ENCODE data around the gene ROPN1B.

Gene ROPN1B

GRCh38 chr3:126005951-126006350 lies 37.0 kb downstream of the ROPN1B start:
- no peak for DNase-seq

DNA sequence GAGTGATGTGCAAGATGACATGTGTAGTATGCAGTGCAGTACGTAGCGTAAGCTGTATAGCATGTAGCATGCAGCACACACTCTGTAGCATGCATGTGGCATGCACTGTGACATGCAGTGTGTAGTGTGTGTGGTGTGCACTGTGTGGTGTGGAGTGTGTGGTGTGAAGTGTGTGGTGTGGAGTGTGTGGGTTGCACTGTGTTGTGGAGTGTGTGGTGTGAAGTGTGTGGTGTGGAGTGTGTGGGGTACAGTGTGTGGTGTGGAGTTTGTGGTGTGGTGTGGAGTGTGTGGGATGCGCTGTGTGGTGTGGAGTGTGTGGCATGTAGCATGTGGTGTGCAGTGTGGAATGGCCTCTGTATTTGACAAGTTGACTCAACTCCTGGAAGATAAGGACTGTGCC lies 39.2 kb downstream of the ROPN1B start:
- DNase-seq = no peak

DNA sequence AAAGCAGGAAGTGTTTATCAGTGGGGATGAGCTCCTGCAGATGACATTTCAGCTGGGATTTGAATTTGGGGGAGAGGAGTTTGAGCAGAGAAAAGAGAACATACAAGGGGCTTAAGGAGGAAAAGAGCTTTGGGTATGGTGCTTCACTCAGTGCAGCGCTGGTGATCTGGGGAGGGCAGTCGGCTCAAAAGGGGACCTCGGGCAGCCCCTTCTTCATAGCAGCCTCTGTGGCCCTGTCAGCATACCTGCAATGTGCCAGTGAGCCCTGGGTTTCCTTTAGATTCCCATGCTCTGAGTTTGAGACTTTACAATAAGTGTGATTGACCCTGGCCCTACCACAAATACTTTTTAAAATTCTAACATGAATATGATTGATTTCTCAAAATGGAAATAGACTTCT lies 40.2 kb downstream of the ROPN1B start:
- no peak for DNase-seq

- DNase-seq = no peak
Measured at GRCh38 chr3:126013751-126014156, 44.8 kb downstream of the ROPN1B start.

GRCh38 chr3:126014252-126014651 lies 45.3 kb downstream of the ROPN1B start:
- DNase-seq = no peak

- no peak for DNase-seq
Measured at GRCh38 chr3:126015075-126015474, 46.1 kb downstream of the ROPN1B start.

- no peak for DNase-seq
Measured at GRCh38 chr3:126016616-126017015, 47.6 kb downstream of the ROPN1B start.

DNA sequence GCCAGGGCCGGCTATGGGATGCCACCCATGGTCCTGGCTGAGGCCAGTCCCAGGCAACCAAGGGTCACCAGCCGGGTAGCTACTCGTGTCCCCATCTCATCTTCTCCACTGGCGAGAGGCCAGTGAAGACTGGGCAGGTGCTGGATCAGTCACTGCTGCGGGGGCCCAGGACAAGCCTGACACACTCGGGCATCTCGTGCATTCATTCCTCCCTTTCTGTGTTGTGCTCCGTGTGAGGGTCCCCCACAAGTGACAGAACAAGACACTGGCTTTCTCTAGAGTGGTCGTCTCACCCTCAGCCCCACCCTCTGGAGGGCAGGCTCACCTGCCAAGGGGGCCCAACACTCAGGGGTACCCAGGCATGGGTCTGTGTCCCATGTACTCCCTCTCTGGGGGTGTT lies 48.4 kb downstream of the ROPN1B start:
- no peak for DNase-seq

GRCh38 chr3:126018545-126018944 lies 49.6 kb downstream of the ROPN1B start:
- DNase-seq = no peak

DNA sequence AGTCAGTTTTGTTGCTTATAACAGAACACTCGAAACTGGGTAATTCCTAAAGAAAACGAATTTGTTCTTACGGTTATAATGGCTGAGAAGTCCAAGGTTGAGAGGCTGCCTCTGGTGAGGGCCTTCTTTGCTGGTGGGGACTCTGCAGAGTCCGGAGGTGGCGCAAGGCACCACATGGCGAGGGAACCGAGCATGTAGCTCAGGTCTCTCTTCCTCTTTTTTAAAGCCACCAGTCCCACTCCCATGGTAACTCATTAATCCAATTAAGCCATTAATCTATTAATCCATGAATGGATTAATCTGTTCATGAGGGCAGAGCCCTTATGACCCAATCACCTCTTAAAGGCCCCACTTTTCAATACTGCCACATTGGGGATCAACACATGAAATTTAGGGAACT lies 50.0 kb downstream of the ROPN1B start:
- no peak for DNase-seq

DNA sequence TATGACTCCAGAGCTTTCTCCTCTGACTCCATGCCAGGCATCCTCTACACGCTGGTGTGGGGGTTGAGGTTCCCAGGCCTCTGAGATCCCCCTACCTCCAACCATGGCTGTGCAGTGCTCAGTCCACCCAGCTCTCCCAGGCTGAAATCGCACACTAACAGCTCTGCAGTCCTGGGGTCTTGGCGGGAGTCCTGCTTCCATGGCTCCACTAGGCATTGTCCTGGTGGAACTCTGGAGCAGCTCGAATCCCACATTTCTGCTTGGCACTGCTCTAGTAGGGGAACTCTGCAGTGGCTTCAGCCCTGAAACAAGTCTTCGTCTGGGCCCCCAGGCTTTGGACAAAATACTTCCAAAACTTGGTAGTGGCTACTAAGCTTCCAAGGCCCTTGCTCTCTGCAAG lies 50.7 kb downstream of the ROPN1B start:
- no peak for DNase-seq

- no peak for DNase-seq
Measured at GRCh38 chr3:126021224-126021623, 52.2 kb downstream of the ROPN1B start.

DNA sequence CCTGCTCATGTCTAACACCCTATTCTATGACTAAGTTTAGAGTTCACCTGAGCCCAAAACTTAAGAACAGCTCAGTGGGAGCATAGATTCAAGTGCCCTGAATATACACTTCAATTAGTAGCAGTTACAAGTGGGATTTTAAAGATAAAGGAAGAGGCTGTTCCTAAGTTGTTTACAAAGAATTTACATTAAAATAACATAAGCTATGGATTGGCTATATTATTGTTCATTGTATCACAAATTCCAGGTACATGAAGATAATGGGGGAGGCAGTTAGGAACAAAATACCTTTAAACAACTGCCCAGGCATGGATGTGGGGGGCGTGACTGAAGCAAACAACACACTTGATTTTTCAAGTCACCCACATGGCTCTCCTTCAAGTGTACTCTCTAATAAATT lies 52.7 kb downstream of the ROPN1B start:
- DNase-seq = no peak

DNA sequence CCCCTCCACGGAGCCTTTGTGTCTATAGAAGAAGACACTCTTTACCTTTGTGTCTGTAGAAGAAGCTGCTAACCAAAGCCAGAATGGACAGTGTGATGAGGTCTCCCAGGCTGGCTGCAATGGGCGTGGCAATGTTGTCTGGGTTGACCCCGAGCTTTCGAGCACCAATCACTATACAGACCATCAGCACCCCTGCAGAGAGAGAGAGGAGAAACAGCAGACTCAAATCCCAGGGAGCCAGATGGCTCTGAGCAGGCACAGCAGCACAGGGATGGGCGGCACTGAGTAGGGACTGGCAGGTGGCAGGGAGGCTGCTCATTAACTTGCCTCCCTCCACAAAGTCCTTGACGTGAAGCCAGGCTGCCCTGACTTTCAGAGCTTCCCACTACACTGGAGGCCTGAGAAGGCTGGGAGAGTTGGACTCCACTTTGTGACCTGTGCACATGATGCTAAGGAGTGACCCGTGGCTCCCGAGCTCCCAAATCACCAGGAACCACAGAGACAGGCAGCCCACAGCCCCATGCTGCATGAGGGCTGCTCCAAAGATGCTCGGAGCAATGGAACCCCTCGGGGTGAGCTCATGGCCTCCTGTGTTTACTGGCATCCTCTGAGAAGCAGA lies 53.9 kb downstream of the ROPN1B start:
- no peak for DNase-seq

- no peak for DNase-seq
Measured at GRCh38 chr3:126023390-126023789, 54.4 kb downstream of the ROPN1B start.

DNA sequence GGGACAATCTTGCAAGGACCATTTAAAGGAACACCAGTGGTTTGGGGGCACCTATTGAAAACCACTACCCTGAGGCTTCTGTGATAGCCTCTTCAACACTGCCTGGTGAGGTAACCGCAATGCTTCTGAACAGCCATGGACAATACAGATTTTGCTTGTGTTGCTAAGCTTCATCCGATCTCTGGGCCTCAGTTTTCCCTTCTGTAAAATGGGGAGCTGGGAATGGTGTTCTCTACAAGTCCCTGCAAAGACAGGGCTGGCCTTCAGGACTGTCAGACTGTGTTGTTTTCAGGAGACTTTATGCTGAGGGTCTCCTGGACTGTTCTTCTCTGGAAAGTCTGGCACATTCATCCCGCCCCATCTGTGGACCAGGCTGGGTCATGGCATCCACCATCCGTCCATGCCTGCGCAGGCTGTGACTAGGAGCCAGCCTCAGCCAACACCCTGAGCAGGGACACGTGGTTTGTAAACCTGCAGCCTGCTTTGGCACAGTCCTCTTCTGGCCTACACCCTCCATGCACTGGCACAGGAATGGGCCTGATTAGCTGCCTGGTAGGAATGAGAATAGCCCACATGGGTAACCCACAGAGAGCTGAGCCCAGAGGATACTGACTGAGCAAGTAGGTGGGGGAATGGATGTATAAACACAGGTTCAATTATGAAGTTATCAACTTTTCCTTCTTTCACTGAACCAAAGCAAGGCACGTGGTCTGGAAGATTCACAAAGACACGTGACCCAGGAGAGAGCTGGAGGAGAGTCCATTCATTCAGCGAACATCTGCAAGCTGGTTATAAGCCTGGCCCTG lies 55.3 kb downstream of the ROPN1B start:
- DNase-seq = no peak

- DNase-seq = no peak
Measured at GRCh38 chr3:126025116-126025729, 56.2 kb downstream of the ROPN1B start.

- no peak for DNase-seq
Measured at GRCh38 chr3:126025862-126026261, 56.9 kb downstream of the ROPN1B start.

DNA sequence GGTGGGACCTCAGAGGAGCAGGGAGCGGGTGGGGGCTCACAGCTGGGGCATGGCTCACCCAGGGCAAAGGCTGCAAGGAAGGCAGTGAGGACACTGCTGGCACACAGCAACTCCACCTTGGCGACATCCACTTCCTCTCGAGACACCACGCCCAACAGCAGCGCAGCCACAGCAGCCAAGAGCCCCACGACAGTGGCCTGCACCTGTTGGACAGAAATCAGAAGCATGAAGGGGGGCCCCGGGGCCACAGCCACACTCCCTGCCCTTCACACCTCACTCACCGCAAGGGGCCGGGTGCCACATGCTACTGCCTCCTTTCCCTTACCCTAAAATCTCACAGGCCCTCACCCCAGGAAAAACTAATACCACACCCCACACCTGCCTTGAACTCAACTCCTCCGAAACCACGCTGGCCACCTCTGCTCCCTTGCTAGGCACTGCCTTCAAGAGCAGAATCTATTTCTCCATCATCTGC lies 57.3 kb downstream of the ROPN1B start:
- DNase-seq = no peak

DNA sequence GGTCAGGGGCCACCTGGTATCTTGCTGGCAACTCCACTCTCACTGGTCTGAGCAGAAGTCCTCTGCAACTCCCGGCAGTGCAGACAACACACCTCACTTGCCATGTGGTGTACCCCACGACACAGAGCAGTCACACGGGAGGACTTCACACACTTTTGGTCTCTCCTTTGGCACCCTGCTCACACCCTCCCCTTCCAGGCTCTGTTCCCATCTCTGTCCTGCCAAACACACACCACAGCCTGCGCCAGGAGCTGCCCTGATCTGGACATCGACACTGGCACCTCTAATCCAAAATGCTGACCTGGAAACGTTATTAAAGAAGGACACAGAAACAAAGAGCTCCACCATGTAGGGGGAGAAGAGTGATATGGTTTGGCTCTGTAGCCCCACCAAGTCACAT lies 57.8 kb downstream of the ROPN1B start:
- DNase-seq = no peak

DNA sequence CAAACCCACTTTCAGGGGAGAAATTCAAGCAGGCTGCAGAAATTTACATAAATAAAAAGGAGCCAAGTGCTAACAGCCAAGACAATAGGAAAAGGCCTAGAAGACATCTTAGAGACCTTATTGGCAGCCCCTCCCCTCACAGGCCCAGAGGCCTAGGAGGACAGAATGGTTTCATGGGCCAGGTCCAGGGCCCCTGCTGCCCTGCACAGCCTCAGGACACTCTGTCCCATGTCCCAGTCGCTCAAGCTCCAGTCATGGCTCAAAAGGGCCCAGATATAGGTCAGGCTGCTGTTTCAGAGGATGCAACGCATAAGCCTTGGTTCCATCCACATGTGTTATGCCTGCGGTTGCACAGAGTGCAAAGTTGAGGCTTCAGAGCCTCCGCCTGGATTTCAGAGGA lies 59.1 kb downstream of the ROPN1B start:
- DNase-seq = no peak

DNA sequence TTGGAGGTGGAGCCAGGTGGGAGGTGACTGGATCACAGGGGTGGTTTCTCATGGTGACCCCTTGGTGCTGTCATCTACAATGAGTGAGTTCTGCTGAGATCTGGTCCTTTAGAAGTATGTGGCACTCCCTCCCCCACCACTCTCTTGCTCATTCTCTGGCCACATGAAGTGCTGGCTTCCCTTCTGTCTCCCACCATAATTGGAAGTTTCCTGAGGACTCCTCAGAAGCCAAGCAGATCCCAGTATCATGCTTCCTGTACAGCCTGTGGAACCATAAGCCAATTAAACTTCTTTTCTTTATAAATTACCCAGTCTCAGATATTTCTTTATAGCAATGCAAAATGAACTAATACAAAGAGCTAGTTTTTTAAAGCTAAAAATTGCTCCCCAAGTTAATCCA lies 60.3 kb downstream of the ROPN1B start:
- no peak for DNase-seq

GRCh38 chr3:126030455-126030854 lies 61.5 kb downstream of the ROPN1B start:
- no peak for DNase-seq

DNA sequence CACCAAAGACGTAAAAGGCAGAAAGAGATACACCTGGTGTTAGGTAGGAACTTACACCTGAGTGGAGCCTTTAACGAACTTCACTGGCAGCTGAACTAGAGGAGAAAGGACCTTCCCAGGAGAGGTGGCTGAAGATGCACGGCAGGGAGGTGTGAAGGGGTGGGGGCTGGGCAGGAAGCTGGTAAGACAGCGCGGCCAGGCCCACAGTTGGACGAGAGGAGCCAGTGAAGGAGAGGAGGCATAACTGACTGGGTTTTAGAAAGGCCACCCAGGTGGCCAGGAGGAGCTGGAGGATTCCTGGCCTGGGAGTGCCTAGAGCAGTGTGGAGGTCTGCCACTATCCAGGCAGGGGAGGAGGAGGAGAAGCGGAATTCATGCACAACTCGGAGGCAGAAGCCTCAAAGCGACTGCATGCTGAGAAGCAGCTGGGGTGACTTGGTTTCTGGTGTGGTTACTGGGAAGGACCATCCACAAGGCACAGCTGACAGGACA lies 63.0 kb downstream of the ROPN1B start:
- DNase-seq = no peak

Data from stimulated activated CD4-positive, alpha-beta T cell treated with anti-CD3 and anti-CD28 coated beads, Interleukin-15, amount 100 ng/mL, for 24 hours (primary cell).